Aorta (tissue), 5 donors: Measurements from ENCODE around the gene C5AR1. TPM values are rescaled to one million over a fixed set of nuclear protein-coding genes. Genes with fewer than 3 reads are reported as not detected.
"Not testable (repeated sequence)": the region's sequence is repeated elsewhere in the genome, so short reads cannot be mapped to it uniquely, and the experiment has no call there.

Experiments used
- ATAC-seq: fragments of 200-7000 bp; cut with Tn5 transposase; one replicate; pipeline ENCODE4 v1.9.1; 2022; ENCODE audit warnings: moderate library complexity; ENCODE audit not compliant: low FRiP score
- DNase-seq, 2 donors: peaks; one replicate each; pipeline ENCODE4 v3.0.0-alpha.2; 2020
- H3K27ac ChIP-seq, 2 donors: one replicate each; pipeline ENCODE4 v1.5.1; 2013; ENCODE audit warnings: low read length in 2 of 2, mild to moderate bottlenecking in 2 of 2, moderate library complexity in 2 of 2, control low read depth in 1 of 2, inconsistent platforms in 1 of 2, low read depth in 1 of 2
- H3K27me3 ChIP-seq, 2 donors: one replicate each; pipeline ENCODE4 v1.6.1; 2013; ENCODE audit warnings: control low read depth in 1 of 2, low read length in 1 of 2, mild to moderate bottlenecking in 1 of 2, moderate library complexity in 1 of 2; ENCODE audit not compliant: insufficient read depth in 2 of 2, control insufficient read depth in 1 of 2
- H3K36me3 ChIP-seq, 2 donors: one replicate each; pipeline ENCODE4 v1.6.1; 2013; ENCODE audit warnings: control low read depth in 1 of 2, low read length in 1 of 2, mild to moderate bottlenecking in 1 of 2; ENCODE audit not compliant: insufficient read depth in 2 of 2, control insufficient read depth in 1 of 2
- H3K4me1 ChIP-seq, 2 donors: one replicate each; pipeline ENCODE4 v1.6.1; 2013; ENCODE audit warnings: low read length in 2 of 2, control low read depth in 1 of 2, mild to moderate bottlenecking in 1 of 2, moderate library complexity in 1 of 2; ENCODE audit not compliant: insufficient read depth in 2 of 2, control insufficient read depth in 1 of 2
- H3K4me3 ChIP-seq, 2 donors: one replicate each; pipeline ENCODE4 v1.5.1; 2013; ENCODE audit warnings: low read length in 2 of 2, control low read depth in 1 of 2, mild to moderate bottlenecking in 1 of 2
- H3K9me3 ChIP-seq: one replicate; pipeline ENCODE4 v1.6.1; 2013; ENCODE audit warnings: mild to moderate bottlenecking, low read length; ENCODE audit not compliant: control insufficient read depth
- WGBS, 2 donors: extraction: QIAGEN DNeasy Blood & Tissue Kit; methylation state at CpG; one replicate each; pipeline ENCODE4 v1.1.7; 2013; 5-methylcytosine and 5-hydroxymethylcytosine counted together
- intact Hi-C, 2 donors: fragments of 100-400 bp; cut with DNase I; formaldehyde crosslinking; loops; one replicate each; pipeline versions ENCODE4 v1.14.2 to v1.15.0; 2022
- polyA plus RNA-seq, 2 donors: library from polyadenylated mRNA; stranded (reverse); fragments of 200-250 nt; gene quantifications; one replicate each; pipeline ENCODE4 v1.2.3, GENCODE V29; 2013
- total RNA-seq, 2 donors: library from RNA; stranded (reverse); fragmentation: NEBNext Ultra II Directional; extraction: Animal tissue kit (Norgen Biotek cat#: 25700); gene quantifications; one replicate each; pipeline ENCODE4 v1.2.1, GENCODE V29; 2021
- donor health status: healthy with polysubstance abuse.
- donor health status: Bipolar disorder and iron deficiency.
- donor health status: DM: no; HTN: no; CAD: no.
- donor health status: DM: no; HTN: no; CAD: no.
- donor health status: DM: yes; HTN: yes; CAD: no.

Gene C5AR1
- total and polyA plus RNA-seq, 4 donors, result 7.9 to 52.7 (median 25.6) TPM

- not testable (repeated sequence) for H3K9me3 ChIP-seq, ATAC-seq, H3K27ac ChIP-seq, H3K36me3 ChIP-seq, H3K27me3 ChIP-seq, H3K4me3 ChIP-seq, H3K4me1 ChIP-seq, DNase-seq
- intact Hi-C loops, result loop anchor here in 1 of 2 donors (10.0 kb wide), 2 partner anchors 238 to 1358 kb away; partner anchors contain the start of genes DBP and NAPA
- 88 to 92% methylated on average over 3 of the region's 3 CpGs for WGBS, 2 donors
Observed at GRCh38 chr19:47276513-47276912, 33.1 kb upstream of the C5AR1 start.

GRCh38 chr19:47280183-47280797 lies 29.4 kb upstream of the C5AR1 start:
- WGBS, 2 donors, result 89 to 90% methylated on average over 13 of the region's 13 CpGs

GRCh38 chr19:47283405-47284059 lies 26.1 kb upstream of the C5AR1 start:
- H3K4me1 ChIP-seq, result no peaks in the 10 kb centered on the region
- no peaks in the 10 kb centered on the region for H3K27me3 ChIP-seq
- no peaks in the 10 kb centered on the region for H3K36me3 ChIP-seq
- no peak for DNase-seq
- H3K9me3 ChIP-seq, result no peaks in the 10 kb centered on the region
- intact Hi-C loops, result loop anchor here in 1 of 2 donors (10.0 kb wide), 1 partner anchor 411 kb away; no protein-coding TSS in a partner anchor
- no peak overlapping the region for H3K4me3 ChIP-seq
- WGBS, 2 donors, result 37 to 38% methylated on average over 10 of the region's 10 CpGs
- H3K27ac ChIP-seq, result no peak overlapping the region
- no peak for ATAC-seq

More at GRCh38 chr19:47280183-47280797, 29.4 kb upstream of the C5AR1 start:
- intact Hi-C loops, result loop anchor here in 1 of 2 donors (10.0 kb wide), 1 partner anchor 415 kb away; no protein-coding TSS in a partner anchor
- no peak for DNase-seq
- H3K27me3 ChIP-seq, result no peaks in the 10 kb centered on the region
- no peak for ATAC-seq
- H3K27ac ChIP-seq, result no peak overlapping the region
- H3K4me3 ChIP-seq, result no peak overlapping the region
- H3K36me3 ChIP-seq, result no peaks in the 10 kb centered on the region
- no peaks in the 10 kb centered on the region for H3K4me1 ChIP-seq
- no peaks in the 10 kb centered on the region for H3K9me3 ChIP-seq

GRCh38 chr19:47284324-47284899 lies 25.2 kb upstream of the C5AR1 start:
- Histone ChIP-seq H3K9me3 (no peaks in the 10 kb centered on the region), H3K27me3 (no peaks in the 10 kb centered on the region), H3K4me1 (no peaks in the 10 kb centered on the region), H3K27ac (no peak overlapping the region), H3K36me3 (no peaks in the 10 kb centered on the region), H3K4me3 (no peak overlapping the region)
- intact Hi-C loops, result loop anchor here in 1 of 2 donors (10.0 kb wide), 1 partner anchor 410 kb away; no protein-coding TSS in a partner anchor
- ATAC-seq (peak; percentile 59), DNase-seq (no peak)
- WGBS, 2 donors, result 30 to 32% methylated on average over 9 of the region's 9 CpGs

- peak; percentile 81 for ATAC-seq
- intact Hi-C loops, result loop anchor here (2.0 to 10.0 kb wide), 4 partner anchors 49 to 129 kb away; partner anchors contain the start of gene DHX34 (in 1 of the 2)
Observed at GRCh38 chr19:47296036-47296435, 13.6 kb upstream of the C5AR1 start.

GRCh38 chr19:47300867-47301266 lies 8.8 kb upstream of the C5AR1 start:
- H3K4me1 ChIP-seq, ATAC-seq, intact Hi-C loops, H3K9me3 ChIP-seq, DNase-seq, H3K36me3 ChIP-seq, H3K27me3 ChIP-seq, H3K27ac ChIP-seq, H3K4me3 ChIP-seq: not testable (repeated sequence)
- 90 to 96% methylated on average over 14 of the region's 14 CpGs for WGBS, 2 donors

More at GRCh38 chr19:47296036-47296435, 13.6 kb upstream of the C5AR1 start:
- Histone ChIP-seq H3K9me3 (no peaks in the 10 kb centered on the region), H3K27ac (no peak overlapping the region), H3K4me3 (no peak overlapping the region), H3K4me1 (no peaks in the 10 kb centered on the region), H3K27me3 (no peaks in the 10 kb centered on the region), H3K36me3 (no peaks in the 10 kb centered on the region)
- DNase-seq, result peak in 1 of 2 donors; percentile 79
- WGBS, 2 donors, result 36 to 40% methylated on average over 12 of the region's 12 CpGs

GRCh38 chr19:47302249-47302648 lies 7.4 kb upstream of the C5AR1 start:
- ATAC-seq (no peak), DNase-seq (no peak)
- 95 to 98% methylated on average over 10 of the region's 10 CpGs for WGBS, 2 donors
- Histone ChIP-seq H3K4me3 (no peak overlapping the region), H3K9me3 (no peaks in the 10 kb centered on the region), H3K4me1 (no peaks in the 10 kb centered on the region), H3K27me3 (no peaks in the 10 kb centered on the region), H3K27ac (no peak overlapping the region), H3K36me3 (no peaks in the 10 kb centered on the region)
- intact Hi-C loops, result no loop called here

GRCh38 chr19:47303966-47304365 lies 5.7 kb upstream of the C5AR1 start:
- 30 to 42% methylated on average over 6 of the region's 6 CpGs for WGBS, 2 donors
- intact Hi-C loops, result no loop called here

More at GRCh38 chr19:47303966-47304365, 5.7 kb upstream of the C5AR1 start:
- ATAC-seq, result no peak
- H3K36me3 ChIP-seq, result no peaks in the 10 kb centered on the region
- no peaks in the 10 kb centered on the region for H3K27me3 ChIP-seq
- peaks cover 0 to under 1% of the 10 kb centered on the region in 2 donors for H3K4me1 ChIP-seq
- no peak overlapping the region for H3K4me3 ChIP-seq
- H3K9me3 ChIP-seq, result no peaks in the 10 kb centered on the region
- H3K27ac ChIP-seq, result no peak overlapping the region
- no peak for DNase-seq
